ENCODE measurements around the gene CD4.

CD4 gene

DNA sequence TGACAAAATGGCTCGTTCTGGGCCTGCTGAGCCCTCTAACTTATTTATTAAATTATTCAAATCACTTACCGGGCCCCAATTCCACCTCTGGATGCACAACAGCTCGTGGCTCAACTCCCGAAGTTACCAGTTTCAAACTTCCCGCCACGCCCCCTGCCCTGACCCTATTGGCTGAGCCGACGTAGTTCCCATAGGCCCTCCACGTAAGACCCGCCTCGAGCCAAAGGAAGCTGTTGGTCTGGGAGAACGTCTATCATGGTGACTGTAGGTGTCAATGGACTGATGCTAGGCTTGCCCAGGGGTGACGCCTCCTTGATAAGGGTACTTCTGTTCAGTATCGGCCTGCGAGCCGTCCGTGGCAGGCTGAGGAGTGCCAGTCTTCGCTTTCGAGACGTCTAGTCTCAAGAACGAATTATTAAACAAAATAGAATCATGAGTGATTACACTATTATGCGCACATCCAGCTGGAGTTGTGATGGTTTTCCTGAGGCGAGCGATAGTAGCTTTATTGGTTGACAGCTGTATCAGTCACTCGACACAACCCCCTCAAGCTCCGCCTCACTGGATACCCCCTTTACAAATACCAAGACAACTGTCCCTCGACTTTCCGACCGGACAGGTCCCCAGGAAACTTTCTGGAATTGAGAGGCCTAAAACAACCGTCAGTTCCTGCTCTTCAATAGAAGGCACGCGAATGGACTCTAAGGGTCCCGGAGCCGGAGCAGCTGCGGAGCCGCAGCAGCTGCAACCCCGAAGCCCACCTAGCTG, 62.0 kb downstream of the CD4 start, which contains the start of gene CDCA3:
Gene CDCA3 (minus strand): TSS at position 134 of the 768 bp plus-strand sequence. CDS start 334 bp downstream, outside the sequence.
- H3K9me3 ChIP-seq, result no peaks in the 10 kb centered on the region
- TF ChIP-seq, protein P1, sequence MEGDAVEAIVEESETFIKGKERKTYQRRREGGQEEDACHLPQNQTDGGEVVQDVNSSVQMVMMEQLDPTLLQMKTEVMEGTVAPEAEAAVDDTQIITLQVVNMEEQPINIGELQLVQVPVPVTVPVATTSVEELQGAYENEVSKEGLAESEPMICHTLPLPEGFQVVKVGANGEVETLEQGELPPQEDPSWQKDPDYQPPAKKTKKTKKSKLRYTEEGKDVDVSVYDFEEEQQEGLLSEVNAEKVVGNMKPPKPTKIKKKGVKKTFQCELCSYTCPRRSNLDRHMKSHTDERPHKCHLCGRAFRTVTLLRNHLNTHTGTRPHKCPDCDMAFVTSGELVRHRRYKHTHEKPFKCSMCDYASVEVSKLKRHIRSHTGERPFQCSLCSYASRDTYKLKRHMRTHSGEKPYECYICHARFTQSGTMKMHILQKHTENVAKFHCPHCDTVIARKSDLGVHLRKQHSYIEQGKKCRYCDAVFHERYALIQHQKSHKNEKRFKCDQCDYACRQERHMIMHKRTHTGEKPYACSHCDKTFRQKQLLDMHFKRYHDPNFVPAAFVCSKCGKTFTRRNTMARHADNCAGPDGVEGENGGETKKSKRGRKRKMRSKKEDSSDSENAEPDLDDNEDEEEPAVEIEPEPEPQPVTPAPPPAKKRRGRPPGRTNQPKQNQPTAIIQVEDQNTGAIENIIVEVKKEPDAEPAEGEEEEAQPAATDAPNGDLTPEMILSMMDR (IDR thresholded peaks at IDR 0.05), result no peak
- H3K36me3 ChIP-seq, result peaks cover 12% of the 10 kb centered on the region
- no peaks in the 10 kb centered on the region for H3K27me3 ChIP-seq
- peak within 1 kb of the TSS; percentile 95 to 99 for H3K4me3 ChIP-seq (ENCODE audit: low read depth in 1 of 2, low read length in 1 of 2)
- H3K4me1 ChIP-seq (ENCODE audit: control insufficient read depth in 1 of 2, insufficient read depth in 1 of 2, low read depth in 1 of 2, low read length in 1 of 2), result peaks cover 25 to 40% of the 10 kb centered on the region in 2 experiments
- H3K27ac ChIP-seq, result peak within 1 kb of the TSS; percentile 89

DNA sequence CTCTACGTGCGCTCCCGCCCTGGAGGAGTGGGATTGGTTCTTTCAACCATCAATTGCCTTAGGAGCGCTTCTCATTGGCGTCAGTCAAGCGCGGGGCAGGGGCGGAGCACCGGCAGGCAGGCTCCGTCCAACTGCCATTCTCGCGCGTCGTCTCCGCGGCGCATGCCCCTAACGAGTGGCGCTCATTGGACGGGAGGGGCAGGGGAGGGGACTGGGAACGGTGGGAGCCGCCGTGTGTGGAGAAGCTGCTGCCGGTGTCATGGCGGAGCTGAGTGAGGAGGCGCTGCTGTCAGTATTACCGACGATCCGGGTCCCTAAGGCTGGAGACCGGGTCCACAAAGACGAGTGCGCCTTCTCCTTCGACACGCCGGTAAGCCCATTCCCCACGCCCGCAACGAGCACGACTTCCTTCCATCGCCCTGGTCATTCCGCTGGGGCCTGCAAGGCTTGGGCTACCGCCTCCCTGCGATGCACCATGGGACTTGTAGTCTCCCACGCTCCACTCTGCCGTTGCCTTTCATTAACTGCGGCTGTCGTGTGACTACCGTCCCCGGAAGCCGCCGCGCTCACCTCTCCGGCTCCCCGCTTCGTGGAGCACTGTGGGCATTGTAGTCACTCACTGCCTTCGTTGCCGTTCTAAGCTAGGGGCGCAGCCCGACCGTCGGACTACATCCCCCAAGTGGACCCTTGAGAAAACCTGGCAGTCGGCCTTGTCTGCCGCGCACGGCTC, 62.8 kb downstream of the CD4 start, which contains the start of gene USP5:
Gene USP5 (plus strand): TSS at position 230 of the 730 bp plus-strand sequence. CDS start 30 bp downstream, at position 260.
- H3K4me3 ChIP-seq (ENCODE audit: low read depth in 1 of 2, low read length in 1 of 2), result peak within 1 kb of the TSS; percentile 95 to 99
- no peaks in the 10 kb centered on the region for H3K27me3 ChIP-seq
- H3K9me3 ChIP-seq, result no peaks in the 10 kb centered on the region
- peak within 1 kb of the TSS; percentile 89 for H3K27ac ChIP-seq
- TF ChIP-seq, protein P1 (IDR thresholded peaks at IDR 0.05), result peak; percentile 57
- H3K4me1 ChIP-seq (ENCODE audit: control insufficient read depth in 1 of 2, insufficient read depth in 1 of 2, low read depth in 1 of 2, low read length in 1 of 2), result peaks cover 25 to 33% of the 10 kb centered on the region in 2 experiments
- peaks cover 17% of the 10 kb centered on the region for H3K36me3 ChIP-seq

DNA sequence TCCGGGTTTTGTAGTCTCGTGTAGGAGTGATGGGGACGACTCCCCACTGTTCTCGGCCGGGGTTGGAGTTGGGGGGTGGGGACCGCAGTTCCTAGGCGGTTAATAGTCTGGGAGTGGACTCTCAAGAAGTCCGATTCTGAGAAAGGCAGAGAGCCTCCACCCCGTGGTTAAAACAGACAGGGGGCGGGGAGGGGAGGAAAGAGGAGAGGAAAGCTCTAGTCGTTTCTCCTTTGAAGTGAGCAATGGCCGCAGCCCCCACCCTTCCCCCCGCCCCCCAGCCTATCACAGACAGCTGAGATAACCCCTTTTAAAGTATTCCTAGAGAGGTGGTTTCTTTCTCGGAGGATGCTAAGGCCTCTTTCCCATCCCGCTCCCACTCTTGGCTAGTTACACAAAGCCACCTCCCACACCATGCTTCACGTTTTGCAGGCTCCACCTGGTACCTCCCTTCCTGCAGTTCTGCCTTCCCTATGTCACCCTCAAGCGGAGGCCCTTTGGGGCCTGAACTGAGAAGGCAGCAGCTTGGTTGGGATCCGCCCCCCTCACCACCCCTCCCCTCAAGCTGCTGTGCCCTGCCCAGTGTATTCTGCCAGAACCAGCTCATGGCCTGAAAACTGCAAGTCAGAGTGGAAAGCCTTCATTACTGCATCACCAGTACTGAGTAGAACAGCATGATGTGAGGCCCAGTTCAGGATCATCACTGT, 63.5 kb downstream of the CD4 start:
- Histone ChIP-seq H3K4me1 (ENCODE audit: control insufficient read depth in 1 of 2, insufficient read depth in 1 of 2, low read depth in 1 of 2, low read length in 1 of 2) (peaks cover 25 to 33% of the 10 kb centered on the region in 2 experiments), H3K9me3 (no peaks in the 10 kb centered on the region), H3K27ac (peak overlapping the region; percentile 89), H3K4me3 (ENCODE audit: low read depth in 1 of 2, low read length in 1 of 2) (peak overlapping the region; percentile 95 to 99), H3K36me3 (peaks cover 13% of the 10 kb centered on the region), H3K27me3 (no peaks in the 10 kb centered on the region)
- TF ChIP-seq, protein P1 (IDR thresholded peaks at IDR 0.05), result no peak

DNA sequence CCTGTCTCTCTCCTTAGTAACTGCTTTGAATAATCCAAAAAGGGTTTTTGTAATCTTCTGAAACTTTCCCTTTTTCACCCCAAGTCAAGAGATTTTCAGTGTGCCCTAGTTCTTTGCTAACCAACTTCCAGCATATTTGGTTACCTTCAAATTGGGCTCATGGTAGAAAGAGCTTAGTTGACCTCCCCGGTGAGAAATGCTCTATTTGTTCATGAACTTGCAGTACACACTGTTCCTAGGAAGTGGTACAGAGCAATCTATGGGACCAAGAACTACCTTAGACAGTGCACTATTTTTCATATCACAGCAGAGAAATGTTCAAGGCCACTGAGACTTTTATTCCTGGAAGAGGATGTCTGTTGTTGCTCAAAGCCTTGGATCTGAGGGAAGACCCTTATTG, 64.3 kb downstream of the CD4 start:
- Histone ChIP-seq H3K9me3 (no peaks in the 10 kb centered on the region), H3K36me3 (peaks cover 21% of the 10 kb centered on the region), H3K4me3 (ENCODE audit: low read depth in 1 of 2, low read length in 1 of 2) (no peak overlapping the region), H3K4me1 (ENCODE audit: control insufficient read depth in 1 of 2, insufficient read depth in 1 of 2, low read depth in 1 of 2, low read length in 1 of 2) (peaks cover 25 to 33% of the 10 kb centered on the region in 2 experiments), H3K27me3 (no peaks in the 10 kb centered on the region), H3K27ac (no peak overlapping the region)
- TF ChIP-seq, protein P1 (IDR thresholded peaks at IDR 0.05), result no peak

DNA sequence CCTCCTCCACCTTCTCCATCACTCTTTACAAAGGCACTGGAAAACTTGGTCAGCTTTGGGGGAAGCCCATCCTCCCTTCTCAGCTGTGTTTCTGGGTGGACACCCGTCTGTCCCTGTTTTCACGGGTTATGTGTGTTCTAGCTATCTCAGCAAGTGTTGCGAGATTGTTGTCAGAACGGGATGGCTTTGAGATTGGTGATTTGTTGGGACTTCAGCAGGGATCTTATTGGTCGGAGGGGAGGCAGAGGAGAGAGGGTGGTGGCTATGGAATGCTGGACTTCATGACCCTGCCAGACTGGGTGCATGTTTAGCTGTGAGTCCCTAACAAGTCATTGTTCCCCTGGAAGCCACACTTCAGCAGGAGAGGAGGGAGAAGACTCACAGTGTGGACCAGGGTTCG, 64.7 kb downstream of the CD4 start:
- Histone ChIP-seq H3K4me1 (ENCODE audit: control insufficient read depth in 1 of 2, insufficient read depth in 1 of 2, low read depth in 1 of 2, low read length in 1 of 2) (peaks cover 25 to 33% of the 10 kb centered on the region in 2 experiments), H3K27ac (no peak overlapping the region), H3K27me3 (no peaks in the 10 kb centered on the region), H3K36me3 (peaks cover 21% of the 10 kb centered on the region), H3K9me3 (no peaks in the 10 kb centered on the region), H3K4me3 (ENCODE audit: low read depth in 1 of 2, low read length in 1 of 2) (no peak overlapping the region)
- TF ChIP-seq, protein P1 (IDR thresholded peaks at IDR 0.05), result no peak
